ENCODE results near the gene SPIN1.

Gene SPIN1

DNA sequence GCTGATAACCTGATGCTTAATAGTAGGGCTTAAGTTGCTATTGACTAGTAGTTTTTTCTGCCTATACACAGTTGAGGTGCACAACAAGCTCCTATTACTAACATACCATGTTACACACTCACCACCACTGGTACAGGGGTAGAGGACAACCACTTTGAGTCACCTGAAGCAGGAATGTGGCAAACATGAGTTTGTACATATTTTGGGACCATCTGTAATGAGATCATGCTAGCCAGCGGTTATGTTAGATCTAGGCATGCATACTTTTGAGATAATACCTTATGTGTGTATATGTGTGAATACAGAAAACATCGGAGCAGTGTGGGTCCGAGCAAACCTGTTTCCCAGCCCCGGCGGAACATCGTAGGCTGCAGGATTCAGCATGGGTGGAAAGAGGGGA, 73.9 kb downstream of the SPIN1 start:
- TF ChIP-seq, protein P1, sequence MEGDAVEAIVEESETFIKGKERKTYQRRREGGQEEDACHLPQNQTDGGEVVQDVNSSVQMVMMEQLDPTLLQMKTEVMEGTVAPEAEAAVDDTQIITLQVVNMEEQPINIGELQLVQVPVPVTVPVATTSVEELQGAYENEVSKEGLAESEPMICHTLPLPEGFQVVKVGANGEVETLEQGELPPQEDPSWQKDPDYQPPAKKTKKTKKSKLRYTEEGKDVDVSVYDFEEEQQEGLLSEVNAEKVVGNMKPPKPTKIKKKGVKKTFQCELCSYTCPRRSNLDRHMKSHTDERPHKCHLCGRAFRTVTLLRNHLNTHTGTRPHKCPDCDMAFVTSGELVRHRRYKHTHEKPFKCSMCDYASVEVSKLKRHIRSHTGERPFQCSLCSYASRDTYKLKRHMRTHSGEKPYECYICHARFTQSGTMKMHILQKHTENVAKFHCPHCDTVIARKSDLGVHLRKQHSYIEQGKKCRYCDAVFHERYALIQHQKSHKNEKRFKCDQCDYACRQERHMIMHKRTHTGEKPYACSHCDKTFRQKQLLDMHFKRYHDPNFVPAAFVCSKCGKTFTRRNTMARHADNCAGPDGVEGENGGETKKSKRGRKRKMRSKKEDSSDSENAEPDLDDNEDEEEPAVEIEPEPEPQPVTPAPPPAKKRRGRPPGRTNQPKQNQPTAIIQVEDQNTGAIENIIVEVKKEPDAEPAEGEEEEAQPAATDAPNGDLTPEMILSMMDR (IDR thresholded peaks at IDR 0.05), result no peak
- H3K4me3 ChIP-seq, result no peak overlapping the region
- DNase-seq (ENCODE audit: low spot score), result no peak
- H3K27ac ChIP-seq, result no peak overlapping the region

DNA sequence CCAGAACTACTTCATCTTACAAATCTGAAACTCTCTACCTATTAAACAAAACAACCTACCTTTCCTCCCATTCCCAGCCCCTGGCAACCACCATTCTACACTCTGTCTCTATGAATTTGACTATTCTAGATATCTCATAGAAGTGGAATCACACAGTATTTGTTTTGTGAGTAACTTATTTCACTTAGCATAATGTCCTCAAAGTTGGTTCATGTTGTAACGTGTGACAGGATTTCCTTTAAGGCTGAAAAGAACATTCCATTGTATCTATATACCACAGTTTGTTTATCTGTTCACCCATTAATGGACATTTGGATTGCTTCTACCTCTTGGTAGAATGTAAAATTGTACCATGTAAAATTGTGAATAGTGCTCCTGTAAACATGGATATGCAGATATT, 76.6 kb downstream of the SPIN1 start:
- Histone ChIP-seq H3K4me3 (no peak overlapping the region), H3K27ac (no peak overlapping the region)
- DNase-seq (ENCODE audit: low spot score), result no peak
- TF ChIP-seq, protein P1 (IDR thresholded peaks at IDR 0.05), result no peak

DNA sequence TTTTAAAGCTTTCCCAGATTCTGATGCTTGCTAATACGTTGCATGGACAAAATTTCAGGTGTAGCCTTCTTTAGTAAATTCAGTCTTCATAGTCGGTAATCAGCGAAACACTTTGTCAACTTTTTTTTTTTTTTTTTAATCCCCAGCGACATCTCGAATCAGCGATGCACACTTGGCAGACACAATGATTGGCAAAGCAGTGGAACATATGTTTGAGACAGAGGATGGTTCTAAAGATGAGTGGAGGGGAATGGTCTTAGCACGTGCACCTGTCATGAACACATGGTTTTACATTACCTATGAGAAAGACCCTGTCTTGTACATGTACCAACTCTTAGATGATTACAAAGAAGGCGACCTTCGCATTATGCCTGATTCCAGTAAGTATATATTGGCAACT, 80.0 kb downstream of the SPIN1 start:
- Histone ChIP-seq H3K27ac (no peak overlapping the region), H3K4me3 (no peak overlapping the region)
- TF ChIP-seq, protein P1 (IDR thresholded peaks at IDR 0.05), result no peak
- DNase-seq (ENCODE audit: low spot score), result no peak

DNA sequence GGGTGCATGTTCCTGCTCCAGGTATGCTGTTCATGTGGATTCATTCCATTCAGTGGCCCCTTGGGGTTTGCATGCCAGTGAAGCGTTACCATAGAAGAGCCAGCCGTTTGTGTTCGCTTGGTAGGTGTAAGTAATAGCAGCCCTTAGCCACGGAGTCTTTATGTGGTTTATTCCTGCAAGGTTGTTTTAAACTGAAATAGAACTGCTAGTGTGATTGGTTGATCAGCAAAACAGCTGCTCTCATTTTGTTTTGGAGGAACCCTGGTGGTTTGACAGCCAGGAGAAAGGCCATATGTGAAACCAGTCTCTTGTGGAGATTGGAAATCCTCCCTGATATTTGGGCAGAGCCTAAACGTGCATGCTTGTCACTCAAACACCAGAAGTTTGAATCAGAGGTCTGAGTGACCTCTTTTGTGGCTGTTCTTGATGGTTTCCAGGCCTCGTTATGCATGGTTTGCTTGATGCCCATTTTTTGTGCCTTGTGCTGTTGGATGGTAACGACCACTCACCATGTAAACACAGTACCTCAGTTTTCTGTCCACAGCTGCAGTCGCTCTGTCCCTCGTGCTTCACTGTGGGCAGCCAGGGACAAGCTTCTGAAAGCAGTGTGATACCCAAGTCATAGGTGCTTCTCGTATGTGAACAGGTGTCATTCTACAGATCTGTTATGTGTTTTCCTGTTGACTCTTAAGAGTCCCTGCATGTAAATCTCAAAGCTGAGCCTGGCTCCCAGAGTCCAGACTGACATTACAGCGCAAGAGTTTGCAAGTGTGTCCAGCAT, 88.4 kb downstream of the SPIN1 start:
- Histone ChIP-seq H3K4me3 (no peak overlapping the region), H3K27ac (no peak overlapping the region)
- TF ChIP-seq, protein P1 (IDR thresholded peaks at IDR 0.05), result no peak
- no peak for DNase-seq (ENCODE audit: low spot score)

DNA sequence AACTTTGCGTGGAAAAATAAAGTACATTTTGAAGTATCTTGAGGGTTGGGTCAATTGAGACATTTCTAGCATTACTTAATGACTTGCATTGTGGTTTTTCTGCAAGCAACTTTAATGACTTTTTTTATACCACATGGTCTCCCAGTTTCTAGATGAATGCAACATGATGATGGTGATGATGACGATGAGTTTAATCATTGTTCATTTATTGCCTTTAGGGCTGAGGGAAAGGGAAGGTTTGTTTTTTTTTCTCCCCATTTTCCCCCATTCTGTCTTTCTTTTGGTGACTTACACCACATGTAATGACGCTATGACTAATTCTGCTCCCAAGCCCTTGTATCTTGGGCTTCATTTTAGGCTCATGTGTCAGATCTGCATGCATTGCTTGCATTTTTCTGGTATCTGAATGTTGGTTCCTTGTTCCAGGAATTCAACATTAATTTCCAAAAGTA, 89.1 kb downstream of the SPIN1 start:
- no peak overlapping the region for H3K4me3 ChIP-seq
- TF ChIP-seq, protein P1 (IDR thresholded peaks at IDR 0.05), result no peak
- H3K27ac ChIP-seq, result no peak overlapping the region
- no peak for DNase-seq (ENCODE audit: low spot score)

DNA sequence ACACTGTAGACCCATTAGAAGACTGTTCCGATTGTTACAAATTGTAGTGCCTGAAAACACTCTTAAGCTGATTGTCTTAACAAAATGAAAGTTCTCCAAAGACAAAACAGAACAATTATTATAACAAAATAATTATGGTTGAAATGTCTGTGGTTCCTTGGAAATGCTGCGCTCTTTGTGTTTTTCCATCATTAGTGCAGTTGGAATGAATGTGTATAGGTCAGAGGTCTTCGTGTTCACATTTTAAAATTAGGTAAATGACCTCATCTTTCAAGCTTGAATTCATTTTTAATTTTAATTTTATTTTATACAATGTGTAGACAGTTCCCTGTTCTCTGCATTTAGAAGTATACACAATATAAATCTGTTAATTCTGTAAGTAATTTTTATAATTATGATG, 90.0 kb downstream of the SPIN1 start:
- no peak for DNase-seq (ENCODE audit: low spot score)
- TF ChIP-seq, protein P1 (IDR thresholded peaks at IDR 0.05), result no peak
- H3K27ac ChIP-seq, result no peak overlapping the region
- no peak overlapping the region for H3K4me3 ChIP-seq

DNA sequence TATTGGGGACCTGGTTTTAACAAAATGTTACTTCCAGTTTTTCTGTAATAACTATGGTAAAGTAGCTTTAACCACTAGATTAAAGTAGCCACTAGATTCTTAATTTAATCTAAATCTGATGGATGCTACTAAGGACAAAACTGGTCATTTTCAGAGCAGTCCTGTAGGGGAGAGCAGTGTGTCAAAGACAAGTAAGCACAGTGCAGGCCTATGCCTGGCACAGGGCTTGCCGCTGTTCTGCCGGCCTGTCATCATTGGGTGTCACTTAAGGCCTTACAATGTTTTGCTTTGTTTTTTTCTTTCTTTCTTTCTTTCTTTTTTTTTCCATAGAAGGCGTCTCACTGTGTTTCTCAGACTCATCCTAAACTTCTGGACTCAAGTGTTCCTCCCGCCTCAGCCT, 93.7 kb downstream of the SPIN1 start:
- Histone ChIP-seq H3K4me3 (no peak overlapping the region), H3K27ac (no peak overlapping the region)
- DNase-seq (ENCODE audit: low spot score), result no peak
- TF ChIP-seq, protein P1 (IDR thresholded peaks at IDR 0.05), result no peak

All from coronary artery (tissue), 2 donors.